ENCODE results near the gene MRPS10.
"Not testable (repeated sequence)": the region's sequence is repeated elsewhere in the genome, so short reads cannot be mapped to it uniquely, and the experiment has no call there.

Gene MRPS10

DNA sequence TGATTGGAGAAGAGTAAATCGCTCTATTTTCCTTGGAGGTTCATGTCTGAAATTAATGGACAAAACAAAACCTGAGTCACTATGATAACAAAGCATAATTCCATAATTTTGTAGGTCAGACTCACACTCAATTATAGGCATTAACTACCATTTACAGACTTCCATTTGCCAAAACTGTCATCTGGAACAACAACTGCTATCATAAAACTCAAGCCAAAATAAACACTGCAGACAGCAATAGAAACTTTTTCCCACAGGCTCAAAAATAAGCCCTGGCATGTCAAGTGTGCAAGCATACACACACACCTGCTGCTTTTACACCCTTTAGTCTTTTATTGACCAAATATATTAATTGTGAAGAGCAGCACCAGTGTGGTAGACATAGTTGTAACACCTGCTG is 7.1 kb downstream of the MRPS10 start:
- no peak overlapping the region for H3K4me3 ChIP-seq (ENCODE audit: low read depth, low read length)
- TF ChIP-seq, protein P1, sequence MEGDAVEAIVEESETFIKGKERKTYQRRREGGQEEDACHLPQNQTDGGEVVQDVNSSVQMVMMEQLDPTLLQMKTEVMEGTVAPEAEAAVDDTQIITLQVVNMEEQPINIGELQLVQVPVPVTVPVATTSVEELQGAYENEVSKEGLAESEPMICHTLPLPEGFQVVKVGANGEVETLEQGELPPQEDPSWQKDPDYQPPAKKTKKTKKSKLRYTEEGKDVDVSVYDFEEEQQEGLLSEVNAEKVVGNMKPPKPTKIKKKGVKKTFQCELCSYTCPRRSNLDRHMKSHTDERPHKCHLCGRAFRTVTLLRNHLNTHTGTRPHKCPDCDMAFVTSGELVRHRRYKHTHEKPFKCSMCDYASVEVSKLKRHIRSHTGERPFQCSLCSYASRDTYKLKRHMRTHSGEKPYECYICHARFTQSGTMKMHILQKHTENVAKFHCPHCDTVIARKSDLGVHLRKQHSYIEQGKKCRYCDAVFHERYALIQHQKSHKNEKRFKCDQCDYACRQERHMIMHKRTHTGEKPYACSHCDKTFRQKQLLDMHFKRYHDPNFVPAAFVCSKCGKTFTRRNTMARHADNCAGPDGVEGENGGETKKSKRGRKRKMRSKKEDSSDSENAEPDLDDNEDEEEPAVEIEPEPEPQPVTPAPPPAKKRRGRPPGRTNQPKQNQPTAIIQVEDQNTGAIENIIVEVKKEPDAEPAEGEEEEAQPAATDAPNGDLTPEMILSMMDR (IDR thresholded peaks at IDR 0.05; ENCODE audit: low read depth, low read length), result no peak

DNA sequence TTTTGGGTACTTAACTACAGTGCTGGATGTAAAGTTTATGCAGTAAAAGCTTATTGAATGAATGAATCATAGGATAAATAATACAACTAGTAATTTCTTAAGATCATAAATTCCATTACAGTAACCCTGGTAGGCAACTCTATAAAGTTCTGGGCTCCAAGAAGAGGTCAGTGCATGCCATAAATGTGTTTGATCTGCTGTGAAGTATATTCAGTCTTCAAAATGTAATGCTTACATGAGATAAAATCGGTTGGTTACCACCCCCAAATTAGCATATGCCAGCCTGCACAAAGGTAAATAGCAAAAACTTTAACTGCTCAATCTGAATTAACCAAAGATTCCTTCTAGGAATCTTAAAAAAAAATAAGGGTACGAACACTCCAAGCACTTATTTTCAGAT is 10.1 kb downstream of the MRPS10 start:
- not testable (repeated sequence) for H3K4me3 ChIP-seq (ENCODE audit: low read depth, low read length)

DNA sequence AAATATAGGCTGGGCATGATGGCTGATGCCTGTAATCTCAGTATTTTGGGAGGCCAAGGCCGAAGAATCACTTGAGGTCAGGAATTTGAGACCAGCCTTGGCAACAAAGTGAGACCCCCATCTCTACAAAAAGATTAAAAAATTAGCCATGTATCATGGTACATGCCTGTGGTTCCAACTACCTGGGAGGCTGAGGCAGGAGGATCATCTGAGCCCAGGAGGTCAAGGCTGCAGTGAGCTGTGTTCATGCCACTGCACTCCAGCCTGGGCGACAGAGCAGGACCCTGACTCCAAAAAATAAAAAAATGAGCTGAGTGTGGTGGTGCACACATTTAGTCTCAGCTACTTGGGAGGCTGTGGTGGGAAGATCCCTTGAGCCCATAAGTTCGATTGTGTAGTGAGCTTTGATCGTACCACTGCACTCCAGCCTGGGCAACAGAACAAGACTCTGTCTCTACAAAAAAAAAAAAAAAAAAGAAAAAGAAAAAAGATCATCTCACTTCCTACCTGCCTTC is 12.8 kb downstream of the MRPS10 start:
- no peak overlapping the region for H3K4me3 ChIP-seq (ENCODE audit: low read depth, low read length)

DNA sequence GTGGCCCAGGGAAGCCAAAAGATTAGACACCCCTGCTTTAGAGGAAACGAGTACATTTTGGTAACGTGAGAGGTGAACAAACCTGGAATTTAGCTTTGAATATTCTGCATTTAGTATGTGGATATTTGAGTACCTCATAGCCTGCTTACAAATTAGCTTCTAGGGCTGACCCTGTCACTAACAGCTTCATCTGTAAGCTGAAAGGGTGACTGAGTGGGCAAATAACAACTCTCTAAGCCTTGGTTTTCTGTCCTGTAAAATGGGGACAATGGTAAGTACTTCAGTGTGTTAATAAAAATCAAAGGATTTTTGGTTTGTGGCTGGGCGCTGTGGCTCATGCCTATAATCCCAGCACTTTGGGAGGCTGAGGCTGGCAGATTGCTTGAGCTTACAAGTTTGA is 14.5 kb downstream of the MRPS10 start:
- TF ChIP-seq, protein P1 (IDR thresholded peaks at IDR 0.05; ENCODE audit: low read depth, low read length), result no peak
- H3K4me3 ChIP-seq (ENCODE audit: low read depth, low read length), result no peak overlapping the region

More for the DNA sequence above, 12.8 kb downstream of the MRPS10 start:
- TF ChIP-seq, protein P1 (IDR thresholded peaks at IDR 0.05; ENCODE audit: low read depth, low read length), result no peak

DNA sequence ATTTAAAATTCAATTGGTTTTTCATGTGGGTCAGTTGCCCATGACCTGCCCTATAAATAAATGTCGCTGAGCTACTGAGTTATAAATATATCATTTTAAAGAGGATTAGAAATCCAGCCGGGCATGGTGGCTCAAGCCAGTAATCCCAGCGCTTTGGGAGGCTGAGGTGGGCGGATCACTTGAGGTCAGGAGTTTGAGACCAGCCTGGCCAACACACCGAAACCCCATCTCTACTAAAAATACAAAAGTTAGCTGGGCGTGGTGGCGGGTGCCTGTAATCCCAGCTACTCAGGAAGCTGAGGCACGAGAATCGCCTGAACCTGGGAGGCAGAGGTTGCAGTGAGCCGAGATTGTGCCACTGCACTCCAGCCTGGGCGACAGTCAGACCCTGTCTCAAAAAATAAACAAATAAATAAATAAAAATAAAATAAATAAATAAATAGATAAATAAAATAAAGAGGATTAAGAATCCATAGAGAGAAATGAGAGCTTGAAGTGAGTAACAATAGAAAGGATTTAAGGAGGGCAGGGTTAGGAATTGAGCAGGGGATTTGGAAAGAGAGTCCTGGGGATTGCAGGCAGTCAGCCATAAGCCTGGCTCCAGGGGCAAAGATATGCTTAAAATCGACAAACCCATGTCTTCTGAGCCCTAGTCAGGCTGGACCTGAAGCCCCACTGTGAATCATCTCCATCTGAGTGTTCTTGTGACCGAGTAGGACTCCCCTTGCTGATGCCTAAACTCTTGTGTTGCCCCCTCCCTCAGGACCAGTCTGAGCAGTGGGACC is 15.3 kb downstream of the MRPS10 start:
- not testable (repeated sequence) for H3K4me3 ChIP-seq (ENCODE audit: low read depth, low read length)

DNA sequence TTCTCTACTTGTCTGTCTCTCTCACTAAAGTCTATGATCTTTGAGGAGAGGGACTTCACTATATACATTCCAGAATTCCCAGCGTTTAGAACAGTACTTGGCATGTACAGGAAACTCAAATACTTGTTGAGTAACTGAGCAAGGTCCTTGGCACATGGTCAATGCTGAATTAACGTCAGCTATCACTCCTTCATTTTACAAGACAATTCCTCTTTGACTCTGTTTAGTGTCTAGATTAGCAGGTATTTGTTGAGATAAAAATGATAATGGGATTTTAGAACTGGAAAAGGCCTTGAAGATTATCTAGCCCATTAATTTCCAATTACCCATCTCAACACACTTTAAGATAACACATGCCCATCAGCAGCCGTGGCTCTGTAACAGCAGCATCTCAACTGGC is 16.3 kb downstream of the MRPS10 start:
- TF ChIP-seq, protein P1 (IDR thresholded peaks at IDR 0.05; ENCODE audit: low read depth, low read length), result no peak
- H3K4me3 ChIP-seq (ENCODE audit: low read depth, low read length), result no peak overlapping the region

DNA sequence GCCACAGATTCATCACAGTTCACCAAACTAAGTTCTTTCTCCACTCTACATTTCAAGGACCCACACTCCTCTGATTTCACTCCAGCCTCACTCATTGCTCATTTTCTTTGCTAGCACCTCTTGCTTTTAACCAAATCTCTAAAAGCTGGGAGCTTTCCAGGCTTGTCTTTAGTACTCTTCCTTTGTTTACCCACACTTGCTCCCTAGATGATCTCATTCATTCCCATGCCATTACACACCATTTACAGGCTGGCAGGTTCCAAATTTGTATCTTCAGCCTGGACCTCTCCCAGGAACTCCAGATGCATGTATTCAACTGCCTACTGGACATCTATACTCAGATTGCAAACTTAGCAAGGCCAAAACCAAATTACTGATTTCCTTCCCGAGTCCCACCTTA is 17.6 kb downstream of the MRPS10 start:
- no peak overlapping the region for H3K4me3 ChIP-seq (ENCODE audit: low read depth, low read length)
- TF ChIP-seq, protein P1 (IDR thresholded peaks at IDR 0.05; ENCODE audit: low read depth, low read length), result no peak

DNA sequence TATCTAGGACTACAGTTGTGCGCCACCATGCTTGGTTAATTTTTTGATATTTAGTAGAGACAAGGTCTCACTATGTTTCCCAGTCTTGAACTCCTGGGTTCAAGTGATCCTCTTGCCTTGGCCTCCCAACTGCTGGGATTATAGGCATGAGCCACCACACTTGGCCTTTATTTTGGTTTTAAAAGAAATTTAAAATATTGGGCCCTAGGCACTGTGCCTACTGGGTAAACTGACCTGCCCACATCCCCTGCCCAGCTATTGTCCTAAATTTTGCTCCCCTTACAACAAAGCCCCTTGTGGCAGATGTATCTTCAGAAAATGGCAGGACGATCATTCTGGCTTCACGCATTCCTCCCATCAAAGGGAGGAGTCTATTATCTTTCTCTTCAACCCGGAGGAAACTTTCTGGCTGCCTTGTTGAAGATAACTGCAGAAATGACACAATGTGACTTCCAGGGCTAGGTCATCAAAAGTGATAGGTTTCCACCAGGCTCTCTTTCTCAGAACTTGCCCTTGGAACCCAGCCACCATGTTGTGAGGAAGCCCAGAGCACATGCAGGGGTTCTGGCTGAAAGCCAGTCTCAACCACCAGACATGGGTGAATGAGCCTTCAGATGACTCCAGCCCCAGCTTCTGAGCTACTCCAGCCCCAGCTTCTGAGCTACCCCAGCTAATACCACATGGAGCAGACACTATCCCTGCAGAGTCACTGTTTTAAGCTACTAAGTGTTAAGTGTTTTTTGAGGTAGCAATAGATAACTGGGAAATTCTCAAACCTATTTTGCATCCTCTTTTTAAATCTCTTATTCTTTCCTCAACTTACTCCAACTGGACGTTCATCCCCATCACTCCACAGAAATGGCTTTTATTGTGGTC is 18.3 kb downstream of the MRPS10 start:
- TF ChIP-seq, protein P1 (IDR thresholded peaks at IDR 0.05; ENCODE audit: low read depth, low read length), result no peak
- no peak overlapping the region for H3K4me3 ChIP-seq (ENCODE audit: low read depth, low read length)
